DMS 273 (cell line): ENCODE data around the gene HAUS2.

Experiments used
- DNase-seq: peaks from one replicate; lab custom pipeline; 2025; ENCODE audit not compliant: unreplicated experiment; lab: John Stamatoyannopoulos, UW

HAUS2 gene

GRCh38 chr15:42605796-42606195 is 57.2 kb downstream of the HAUS2 start:
- DNase-seq = no peak

GRCh38 chr15:42608110-42608531 is 59.5 kb downstream of the HAUS2 start:
- no peak for DNase-seq

GRCh38 chr15:42608752-42609488 is 60.3 kb downstream of the HAUS2 start:
- DNase-seq = no peak

- DNase-seq = no peak
Measured at GRCh38 chr15:42611532-42611931, 62.9 kb downstream of the HAUS2 start.

- DNase-seq = no peak
Measured at GRCh38 chr15:42612367-42612912, 63.8 kb downstream of the HAUS2 start.

- no peak for DNase-seq
Measured at GRCh38 chr15:42616107-42616506, 67.5 kb downstream of the HAUS2 start.
